WTC11 (cell line): ENCODE measurements around the gene ATAD3C.

Experiments used
- CTCF ChIP-seq: fragments of 200-600 bp; IDR thresholded peaks from 2 replicates; pipeline ENCODE4 v1.8.0; 2022; ENCODE audit warnings: antibody characterized with exemption
- SMAD3 ChIP-seq: sonication (generic); formaldehyde crosslinking; IDR thresholded peaks from 2 replicates; pipeline ENCODE4 v1.8.0; 2022; ENCODE audit warnings: missing genetic modification reagents, mild to moderate bottlenecking, borderline replicate concordance
- SP1 ChIP-seq: sonication (generic); formaldehyde crosslinking; conservative IDR thresholded peaks from 2 replicates; pipeline ENCODE4 v1.8.1; 2022; ENCODE audit warnings: missing genetic modification reagents
- TEAD4 ChIP-seq: sonication (generic); formaldehyde crosslinking; IDR thresholded peaks from 2 replicates; pipeline ENCODE4 v1.8.0; 2022; ENCODE audit warnings: mild to moderate bottlenecking, missing genetic modification reagents
- ZBTB21 ChIP-seq: sonication (generic); formaldehyde crosslinking; IDR thresholded peaks from 2 replicates; pipeline ENCODE4 v1.8.1; 2023; ENCODE audit warnings: mild to moderate bottlenecking, missing genetic modification reagents, borderline replicate concordance
- ZNF121 ChIP-seq: sonication (generic); formaldehyde crosslinking; IDR thresholded peaks from 2 replicates; pipeline ENCODE4 v1.8.0; 2023; ENCODE audit warnings: missing genetic modification reagents
- TF ChIP-seq, protein P1 (sequence below): sonication (generic); formaldehyde crosslinking; IDR thresholded peaks from 2 replicates; pipeline ENCODE4 v1.8.0; 2022; ENCODE audit warnings: mild to moderate bottlenecking, missing genetic modification reagents

DNA sequence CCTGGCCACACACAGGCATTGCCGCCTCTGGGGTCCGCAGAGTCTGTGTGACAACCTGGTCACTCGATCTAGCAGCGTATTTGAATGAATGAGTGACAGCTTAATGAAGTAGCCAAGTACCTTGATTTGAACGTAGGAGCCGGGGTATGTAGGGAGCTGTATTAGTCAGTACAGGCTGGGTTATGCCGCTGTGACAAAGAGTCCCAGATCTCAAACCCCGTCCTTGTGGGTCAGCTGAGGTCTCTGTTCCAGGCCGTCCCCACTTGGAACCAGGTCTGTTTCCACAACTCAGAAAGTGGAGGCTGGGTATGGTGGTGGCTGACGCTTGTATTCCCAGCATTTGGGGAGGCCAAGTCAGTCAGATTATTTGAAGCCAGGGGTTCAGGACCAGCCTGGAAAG lies 42.1 kb downstream of the ATAD3C start:
- TF ChIP-seq CTCF (no peak), SMAD3 (CRISPR knock-in tag) (no peak), TEAD4 (CRISPR knock-in tag) (no peak), ZBTB21 (no peak), ZNF121 (CRISPR knock-in tag) (no peak), SP1 (CRISPR knock-in tag) (no peak)
- TF ChIP-seq, protein P1, sequence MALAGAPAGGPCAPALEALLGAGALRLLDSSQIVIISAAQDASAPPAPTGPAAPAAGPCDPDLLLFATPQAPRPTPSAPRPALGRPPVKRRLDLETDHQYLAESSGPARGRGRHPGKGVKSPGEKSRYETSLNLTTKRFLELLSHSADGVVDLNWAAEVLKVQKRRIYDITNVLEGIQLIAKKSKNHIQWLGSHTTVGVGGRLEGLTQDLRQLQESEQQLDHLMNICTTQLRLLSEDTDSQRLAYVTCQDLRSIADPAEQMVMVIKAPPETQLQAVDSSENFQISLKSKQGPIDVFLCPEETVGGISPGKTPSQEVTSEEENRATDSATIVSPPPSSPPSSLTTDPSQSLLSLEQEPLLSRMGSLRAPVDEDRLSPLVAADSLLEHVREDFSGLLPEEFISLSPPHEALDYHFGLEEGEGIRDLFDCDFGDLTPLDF (CRISPR knock-in tag): no peak
